HG03520 (cell line): ENCODE measurements around the gene SGPL1.

Experiments used
- ATAC-seq: cut with Tn5 transposase; IDR thresholded peaks from one replicate; pipeline ENCODE4 v1.9.1; 2021; ENCODE audit warnings: mild to moderate bottlenecking, moderate library complexity; ENCODE audit not compliant: unreplicated experiment

The SGPL1 gene

DNA sequence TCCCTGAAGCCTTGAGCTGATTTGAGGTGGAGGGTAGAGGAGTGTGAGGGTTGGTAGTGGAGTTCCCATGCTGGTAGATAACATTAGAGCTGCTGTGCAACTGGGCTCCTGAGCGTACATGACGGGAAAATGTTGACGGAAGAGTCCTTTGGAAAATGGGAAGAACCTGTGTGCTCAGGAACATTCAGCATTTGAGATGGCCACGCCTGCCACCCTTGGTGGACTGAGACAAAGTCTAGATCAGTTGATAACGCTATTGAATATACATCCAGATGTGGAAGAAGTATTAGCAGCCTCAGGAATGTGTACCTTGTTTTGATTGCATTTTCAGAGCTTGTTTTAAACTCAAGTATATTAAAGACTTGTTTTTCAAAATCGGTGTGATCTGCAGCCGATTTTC, 56.5 kb downstream of the SGPL1 start:
- no peak for ATAC-seq

DNA sequence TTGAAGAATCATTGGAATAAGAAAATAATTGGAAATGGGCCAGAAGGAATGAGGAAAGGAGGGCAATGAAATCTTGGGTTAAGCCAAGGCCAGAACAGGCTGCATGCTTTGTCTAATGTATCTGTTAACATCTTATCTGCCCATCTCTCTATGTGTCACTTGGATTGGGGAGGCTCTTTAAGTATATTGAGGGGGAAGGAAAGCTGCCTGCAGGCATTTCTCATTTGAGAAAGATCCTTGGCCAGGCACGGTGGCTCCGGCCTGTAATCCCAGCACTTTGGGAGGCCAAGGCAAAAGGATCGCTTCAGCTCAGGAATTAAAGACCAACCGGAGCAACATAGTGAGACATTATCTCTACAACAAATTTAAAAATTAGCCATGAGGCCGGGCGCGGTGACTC, 58.3 kb downstream of the SGPL1 start:
- ATAC-seq = no peak

DNA sequence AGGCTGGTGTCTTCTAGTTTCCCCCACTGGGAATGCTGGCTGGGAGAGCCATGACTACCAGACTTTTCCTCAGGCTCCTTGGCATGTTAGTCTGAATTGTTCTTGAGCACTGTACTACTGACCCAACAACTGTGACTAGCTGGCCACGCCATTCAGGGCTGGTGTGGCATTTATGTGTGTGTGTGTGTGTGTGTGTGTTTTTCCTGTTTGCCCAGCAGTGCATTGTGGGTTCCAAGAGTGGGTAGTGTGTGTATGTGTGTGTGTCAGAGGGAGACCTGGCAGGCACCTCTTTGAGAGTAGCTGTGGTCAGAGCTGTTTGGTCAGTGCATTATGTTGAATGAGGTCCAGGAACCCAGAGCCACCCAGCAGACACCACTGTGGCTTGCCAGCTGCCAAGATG, 63.5 kb downstream of the SGPL1 start:
- no peak for ATAC-seq

DNA sequence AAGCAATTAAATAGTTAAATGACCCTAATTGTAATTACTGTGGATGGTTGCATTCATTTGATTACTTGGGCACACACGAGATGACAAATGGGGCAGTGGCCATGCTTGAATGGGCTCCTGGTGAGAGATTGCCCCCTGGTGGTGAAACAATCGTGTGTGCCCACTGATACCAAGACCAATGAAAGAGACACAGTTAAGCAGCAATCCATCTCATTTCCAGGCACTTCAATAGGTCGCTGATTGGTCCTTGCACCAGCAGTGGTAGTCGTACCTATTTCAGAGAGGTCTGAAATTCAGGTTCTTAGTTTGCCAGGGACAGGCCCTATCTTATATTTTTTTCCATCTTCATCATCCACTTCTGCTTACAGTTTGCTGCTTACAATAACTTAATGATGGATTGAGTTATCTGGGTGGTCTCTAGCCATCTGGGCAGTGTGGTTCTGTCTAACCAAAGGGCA, 64.4 kb downstream of the SGPL1 start:
- ATAC-seq = no peak

DNA sequence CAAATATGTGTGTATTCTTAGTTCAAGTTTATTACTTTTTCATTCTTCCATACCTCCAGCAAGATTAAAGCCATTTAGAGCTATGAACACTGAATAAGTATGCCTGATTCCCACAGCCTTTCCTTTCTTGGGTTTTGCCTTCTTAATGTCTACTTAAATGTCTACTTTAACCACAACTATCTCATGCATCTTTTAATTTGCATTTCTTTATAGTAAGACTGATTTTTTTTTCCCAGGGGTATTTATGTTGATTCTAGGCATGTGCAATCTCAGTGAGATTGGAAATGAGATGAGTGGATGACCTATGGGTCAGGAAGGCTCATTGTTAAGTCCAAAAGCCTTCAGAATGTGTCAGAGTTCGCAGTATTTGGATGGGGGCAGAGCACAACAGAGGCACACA, 69.0 kb downstream of the SGPL1 start:
- ATAC-seq = no peak

DNA sequence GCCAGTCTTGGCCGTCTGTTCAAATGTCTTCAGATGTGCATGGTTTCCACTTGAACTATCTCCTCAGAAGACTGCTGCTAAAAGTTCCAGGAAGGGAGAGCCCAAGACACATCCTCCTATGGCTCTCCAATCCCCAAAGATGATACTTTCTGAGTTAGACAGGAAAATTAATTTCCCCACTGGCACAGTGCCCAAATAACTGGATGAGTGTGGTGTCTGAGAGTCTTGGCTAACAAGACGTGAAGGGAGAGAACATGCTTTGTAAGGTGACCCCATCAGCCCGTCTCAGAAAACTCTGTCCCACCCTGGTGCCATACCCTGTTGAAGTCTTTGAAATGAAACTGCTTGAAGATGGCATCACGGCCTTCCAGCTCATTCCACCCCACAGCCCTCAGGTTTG, 69.7 kb downstream of the SGPL1 start:
- ATAC-seq = no peak

DNA sequence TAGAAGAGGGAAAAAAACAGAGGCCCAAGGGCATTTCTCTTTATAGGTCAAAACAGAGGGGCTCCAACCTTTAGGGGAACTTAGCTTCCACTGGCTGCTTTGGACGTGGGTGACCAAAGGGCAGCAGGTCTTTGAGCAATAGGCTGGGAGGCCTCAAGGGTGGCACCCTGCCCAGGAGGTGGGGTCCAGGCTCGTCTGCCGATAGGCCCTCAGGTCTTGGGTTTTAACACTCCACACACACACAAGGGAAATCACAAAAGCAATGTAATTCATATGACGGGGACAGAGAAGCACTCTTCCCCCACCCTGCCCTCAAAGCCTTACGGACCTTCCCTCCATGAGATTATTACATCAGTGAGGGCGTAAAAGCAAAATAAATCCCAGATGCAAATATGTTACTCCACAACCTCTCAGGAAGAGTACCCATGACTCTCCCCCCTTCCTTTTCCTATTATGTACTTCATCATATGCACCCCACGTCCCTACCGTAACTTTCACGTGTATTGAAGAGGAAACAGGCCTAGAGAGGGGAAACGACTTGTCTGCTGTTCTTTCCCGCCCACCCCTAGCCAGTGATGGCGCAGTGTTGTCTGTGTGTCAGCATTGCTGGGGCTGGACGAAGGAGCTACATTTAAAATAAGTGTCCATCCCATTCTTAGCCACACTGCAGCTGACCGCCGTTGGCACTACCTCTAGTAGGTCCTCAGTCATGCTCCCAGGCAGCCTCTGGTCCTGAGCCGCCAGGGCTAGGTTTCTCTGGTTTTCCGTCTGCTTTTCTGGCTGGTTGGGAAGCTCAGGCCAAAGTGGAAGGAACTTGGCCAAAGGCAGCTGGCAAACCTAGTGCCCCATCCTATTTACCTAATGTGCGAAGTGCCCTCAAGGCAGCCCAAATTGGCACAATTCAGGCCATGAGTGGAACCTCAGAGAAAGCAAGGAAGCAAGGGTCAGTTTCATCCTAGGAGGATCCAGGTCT, 70.5 kb downstream of the SGPL1 start:
- no peak for ATAC-seq

DNA sequence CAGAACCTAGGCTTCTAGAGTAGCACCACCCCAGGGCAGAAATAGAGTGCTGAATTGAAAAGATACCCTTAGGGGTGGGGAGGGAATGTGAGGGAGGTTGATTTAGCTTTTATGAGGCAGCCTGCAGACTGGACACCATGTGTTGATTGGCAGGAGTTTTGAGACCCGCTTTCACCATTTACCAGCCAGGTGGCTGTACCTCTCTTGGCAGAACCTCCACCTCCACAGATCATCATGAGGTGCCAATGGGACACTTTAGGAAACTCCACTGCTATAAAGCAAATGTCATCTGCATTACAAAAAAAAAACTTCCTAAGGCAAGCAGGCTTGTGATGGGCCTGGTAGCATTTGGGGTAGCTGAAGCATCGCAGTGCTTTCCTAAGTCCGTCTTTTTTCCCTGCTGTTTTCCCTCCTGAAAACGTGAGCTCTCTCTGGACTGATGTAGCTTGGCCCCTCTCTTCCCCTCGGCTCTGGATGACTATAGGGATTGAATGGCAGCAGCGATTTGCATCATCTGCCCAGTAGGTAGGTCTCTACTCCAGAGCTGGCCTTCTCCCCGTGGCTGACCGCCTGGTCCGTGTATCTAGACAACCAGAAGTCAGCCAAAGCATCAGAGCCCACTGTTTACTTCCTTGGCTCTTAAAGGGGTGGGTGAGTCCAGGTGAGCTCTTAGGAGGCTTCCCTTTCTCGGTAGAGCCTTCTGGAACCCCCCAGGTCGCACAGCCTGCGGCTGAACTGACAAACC, 71.3 kb downstream of the SGPL1 start:
- ATAC-seq = no peak

DNA sequence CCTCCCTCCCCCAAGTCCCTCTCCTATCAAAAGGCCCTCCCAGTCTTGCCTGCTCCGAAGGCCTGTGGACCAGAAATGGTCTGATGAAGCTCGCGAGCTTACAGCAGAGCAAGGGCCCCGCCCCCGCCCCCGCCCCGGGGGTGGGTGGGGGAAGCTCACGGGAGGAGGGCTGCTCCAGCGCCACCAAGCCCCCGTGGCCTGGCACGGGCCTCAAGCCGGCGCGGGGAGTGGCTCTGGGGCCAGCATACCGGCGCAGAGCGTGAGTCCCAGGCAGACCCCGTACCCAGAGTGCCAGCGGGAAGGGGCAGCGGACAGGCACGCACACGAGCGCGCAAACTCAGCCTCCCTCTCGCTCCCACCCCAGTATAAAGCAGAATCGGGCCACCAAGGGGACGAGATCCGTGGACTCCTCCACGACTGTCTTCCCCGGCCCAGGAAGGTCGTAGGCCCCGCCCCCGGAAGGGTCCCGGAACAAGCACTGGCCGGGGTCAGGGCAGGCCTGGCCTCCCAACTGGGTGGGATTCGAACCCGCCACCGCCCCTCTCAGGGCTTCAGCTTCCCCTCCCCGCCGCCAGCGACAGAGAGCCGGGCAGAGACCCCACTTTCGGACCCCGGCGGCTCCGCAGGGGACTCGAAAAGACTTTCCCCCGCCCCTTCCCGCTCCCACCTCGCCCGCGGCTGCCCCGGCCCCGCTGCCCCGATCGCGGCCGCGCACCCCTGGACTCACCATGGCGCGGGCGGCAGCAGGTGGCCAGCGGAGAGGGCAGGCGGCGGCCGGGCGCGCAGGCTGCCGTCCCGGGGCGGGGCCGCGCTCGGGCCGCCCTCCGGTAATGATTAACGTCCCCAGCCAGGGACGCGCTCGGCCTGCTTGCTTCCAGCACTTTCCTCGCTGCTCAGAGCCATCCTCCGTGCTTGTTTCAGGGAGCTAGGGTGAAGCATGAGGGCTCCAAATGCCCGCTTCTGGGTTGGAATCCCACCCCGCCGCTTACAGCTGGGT, 72.4 kb downstream of the SGPL1 start, which contains the start of gene PCBD1:
TSS of gene PCBD1 (minus strand) at position 762 of the 997 bp plus-strand sequence. CDS start at position 730, 32 bp downstream.
- no peak for ATAC-seq

DNA sequence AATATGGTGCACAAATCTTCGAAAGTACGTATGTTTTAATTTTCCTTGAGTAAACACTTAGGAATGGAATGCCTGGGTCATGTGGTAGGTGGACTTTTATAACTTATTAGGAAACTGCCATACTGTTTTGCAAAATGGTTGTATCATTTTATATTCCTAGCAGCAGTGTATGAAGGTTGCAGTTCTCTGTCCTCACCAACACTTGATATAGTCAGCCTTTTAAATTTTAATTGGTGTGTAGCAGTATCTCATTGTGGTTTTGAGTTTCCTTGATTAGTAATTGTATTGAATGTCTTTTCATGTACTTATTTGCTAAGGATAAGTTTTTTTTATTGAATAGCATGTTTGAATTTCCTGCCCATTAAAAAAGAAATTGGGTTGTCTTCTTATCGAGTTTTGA, 73.5 kb downstream of the SGPL1 start:
- ATAC-seq = no peak

DNA sequence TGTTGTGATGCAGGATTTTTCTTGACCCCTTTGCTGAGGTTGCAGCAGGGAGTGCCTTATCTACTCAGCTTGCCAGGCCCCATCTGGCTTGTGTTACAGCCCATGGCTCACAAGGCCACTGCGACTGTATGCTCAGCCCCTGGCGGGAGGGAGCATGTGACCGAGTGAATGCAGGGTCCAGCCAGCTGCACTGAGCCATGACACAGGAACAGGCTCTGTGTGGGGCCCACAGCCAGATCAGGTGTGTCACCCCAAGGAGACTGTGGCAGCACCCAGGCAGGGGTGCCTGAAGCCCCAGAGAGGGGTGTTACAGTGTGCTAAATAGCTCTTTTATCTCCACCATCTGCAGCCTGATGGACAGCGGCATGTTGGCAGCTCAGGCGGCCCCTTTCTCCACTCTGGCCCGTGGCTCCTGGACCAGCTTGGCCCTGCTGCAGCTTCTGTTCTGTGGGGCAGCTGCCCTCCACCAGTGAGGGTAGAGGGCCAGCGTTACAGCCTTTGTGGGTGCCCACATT, 75.2 kb downstream of the SGPL1 start:
- no peak for ATAC-seq

DNA sequence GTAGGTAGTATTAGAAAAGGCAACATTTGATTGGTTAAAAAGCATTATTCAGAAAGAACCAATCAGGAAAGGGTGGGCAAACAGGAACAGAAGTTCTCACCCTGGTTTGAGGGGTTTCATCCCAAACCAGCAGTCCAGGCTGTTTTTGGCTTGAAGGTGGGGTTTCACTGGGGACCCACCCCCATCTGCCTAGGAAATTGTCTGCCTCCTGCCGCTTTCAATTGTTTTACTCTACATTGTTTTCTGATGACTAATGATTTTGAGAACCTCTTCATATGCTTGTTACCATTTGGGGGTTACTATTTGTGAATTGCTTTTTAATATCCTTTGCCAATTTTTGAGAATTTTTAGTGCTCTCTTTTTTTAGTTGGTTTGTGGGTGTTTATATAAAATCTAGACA, 75.9 kb downstream of the SGPL1 start:
- no peak for ATAC-seq

DNA sequence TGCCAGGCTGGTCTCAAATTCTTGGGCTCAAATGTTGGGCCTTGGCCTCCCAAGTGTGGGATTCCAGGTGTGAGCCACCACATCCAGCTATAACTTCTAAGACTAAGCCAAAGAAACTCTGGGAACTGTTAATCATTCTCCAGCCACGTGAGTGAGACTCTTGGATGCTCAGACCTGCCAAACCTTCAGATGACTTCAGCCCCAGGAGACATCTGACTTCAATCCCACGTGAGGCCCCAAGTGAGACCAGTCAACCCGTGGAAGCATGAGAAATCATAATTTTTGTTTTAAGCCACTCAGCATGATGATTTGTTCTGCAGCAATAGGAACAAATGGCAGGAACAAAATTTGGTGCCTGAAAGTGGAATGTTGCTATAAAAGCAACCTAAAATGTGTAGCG, 76.9 kb downstream of the SGPL1 start:
- ATAC-seq = no peak

DNA sequence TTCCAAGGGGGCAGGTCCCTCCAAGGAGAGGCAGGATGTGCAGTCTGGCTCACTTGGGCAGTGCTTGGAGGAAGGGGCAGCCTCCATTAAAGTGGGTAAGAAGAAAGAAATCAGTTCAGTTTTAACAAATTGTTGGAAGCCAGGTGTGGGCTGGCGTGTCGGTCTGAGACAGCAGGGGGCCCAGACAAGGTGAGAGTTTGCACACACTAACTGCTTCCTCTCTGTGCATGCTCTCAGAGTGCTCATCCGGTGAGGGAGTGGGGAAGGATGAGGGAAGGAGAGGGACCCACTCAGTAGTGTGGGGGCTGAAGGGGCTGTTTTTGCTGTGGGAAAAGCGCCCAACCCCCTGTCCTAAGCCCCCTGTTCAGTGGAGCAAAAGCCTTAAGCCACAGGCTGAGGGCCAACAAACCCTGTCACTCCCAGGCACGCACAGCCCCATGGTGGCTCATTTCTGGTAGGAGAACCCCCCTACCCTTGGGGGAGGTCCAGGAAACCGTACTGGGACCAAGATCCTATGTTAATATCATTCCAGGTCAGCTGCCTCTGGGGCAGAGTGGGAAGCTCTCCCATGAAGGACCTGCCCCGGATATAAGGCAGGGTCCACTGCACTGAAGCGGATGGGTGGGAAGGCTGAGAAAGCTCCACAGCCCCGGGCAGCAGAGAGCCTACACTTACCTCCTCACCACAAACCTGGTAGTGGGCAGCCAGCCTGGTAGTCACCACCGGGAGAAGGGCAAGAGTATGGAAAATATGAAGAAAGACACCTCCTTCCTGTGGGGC, 77.7 kb downstream of the SGPL1 start:
- ATAC-seq = no peak

DNA sequence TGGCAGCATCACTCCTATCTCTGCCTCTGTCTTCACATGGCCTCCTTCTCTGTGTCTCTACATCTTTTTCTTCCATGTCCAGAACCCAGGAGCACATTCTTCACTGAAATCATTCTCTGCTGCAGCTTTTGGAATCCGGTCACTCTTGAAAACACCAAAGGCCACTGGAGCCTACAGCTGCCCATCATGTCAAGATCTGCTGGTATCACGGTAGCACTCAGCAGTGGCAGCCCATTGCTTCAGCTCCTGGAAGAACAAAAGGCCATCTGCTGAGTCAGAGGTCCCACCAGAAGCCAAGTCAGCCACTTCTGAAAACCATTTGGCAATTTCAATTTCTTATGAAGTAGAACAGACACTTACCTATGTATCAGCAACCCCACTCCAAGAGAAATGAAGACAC, 78.7 kb downstream of the SGPL1 start:
- ATAC-seq = no peak

DNA sequence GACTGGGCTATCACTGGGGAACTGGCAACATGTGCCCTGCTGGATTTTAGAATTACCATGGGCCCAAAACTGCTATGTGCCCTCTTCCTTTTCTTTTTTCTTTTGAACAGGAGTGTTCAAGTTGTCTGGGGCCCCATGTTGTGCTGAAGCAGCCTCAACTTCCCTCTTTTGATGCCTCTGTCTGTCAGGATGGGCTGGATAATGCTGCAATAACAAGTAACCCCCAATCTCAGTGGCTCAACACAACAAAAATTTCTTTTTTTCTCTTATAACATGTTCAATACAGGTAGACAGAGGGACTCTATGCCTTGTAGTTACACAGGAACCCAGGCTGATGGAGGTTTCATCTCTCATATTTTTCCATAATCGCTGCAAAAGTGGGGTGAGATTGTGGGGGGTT, 80.8 kb downstream of the SGPL1 start:
- no peak for ATAC-seq

DNA sequence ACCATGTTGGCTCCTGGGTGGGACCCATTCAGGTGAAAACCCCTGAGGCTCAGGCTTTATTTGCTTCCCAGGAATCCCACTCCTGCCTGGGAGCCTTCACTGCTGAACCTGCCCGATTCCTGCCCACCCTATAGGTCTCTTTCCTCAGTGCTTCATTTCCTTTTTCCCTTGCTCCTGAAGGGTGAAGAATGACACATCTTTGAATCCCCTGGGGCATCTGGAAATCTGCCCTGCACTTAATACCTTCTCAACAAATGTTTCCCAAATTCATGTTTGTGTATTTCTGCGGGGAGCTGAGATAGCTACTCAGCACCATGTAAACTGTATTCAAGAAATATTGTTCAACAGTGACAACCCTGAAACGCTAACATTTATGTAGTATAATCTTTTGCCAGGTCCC, 82.9 kb downstream of the SGPL1 start:
- no peak for ATAC-seq

DNA sequence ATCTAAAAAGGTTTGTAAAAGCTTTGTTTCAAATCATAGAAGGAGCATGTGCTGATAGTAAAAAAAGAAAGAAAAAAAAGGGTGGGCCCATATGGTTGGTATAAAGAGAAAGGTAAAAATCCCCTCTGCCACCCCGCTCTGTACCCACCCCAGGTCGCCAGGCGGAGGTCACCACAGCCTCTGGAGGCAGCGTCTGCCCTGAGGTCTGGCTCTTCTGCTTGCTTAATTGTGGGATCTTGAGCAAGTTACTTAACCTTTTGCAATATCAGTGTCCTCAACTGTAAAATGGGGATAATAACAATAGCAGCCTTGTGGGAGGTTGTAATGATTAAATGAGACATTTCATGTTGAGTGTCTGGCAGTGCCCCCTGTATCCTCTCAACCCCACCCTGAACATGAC, 83.3 kb downstream of the SGPL1 start:
- ATAC-seq = no peak

DNA sequence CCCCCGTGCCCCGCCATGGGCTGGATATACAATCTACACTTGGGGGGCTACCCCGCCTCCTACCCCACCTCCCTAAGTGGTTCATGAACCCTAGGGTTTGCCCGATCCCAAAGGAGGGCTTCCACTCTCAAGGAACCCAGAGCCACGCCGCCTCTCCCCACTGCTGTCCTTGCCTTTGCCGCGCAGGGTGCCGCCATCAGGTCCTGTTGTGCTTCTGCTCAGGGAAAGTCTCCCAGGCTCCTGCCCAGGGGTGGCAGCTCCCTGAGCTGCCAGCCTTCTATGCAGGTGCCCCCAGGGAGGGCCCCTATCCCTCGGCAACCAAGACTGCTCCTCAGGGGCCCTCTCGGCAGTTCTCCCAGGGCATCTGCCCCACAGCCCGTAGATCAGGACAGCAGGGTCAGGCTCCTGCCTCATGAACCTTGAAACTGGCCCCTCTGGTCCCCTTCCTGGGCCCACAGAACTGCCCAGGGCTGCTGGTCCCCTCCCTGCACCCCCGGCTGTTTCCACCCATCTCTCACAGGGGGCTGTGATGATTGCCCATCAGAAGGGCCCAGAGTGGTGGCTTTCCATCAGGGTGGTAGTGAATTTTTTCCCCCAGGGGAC, 85.6 kb downstream of the SGPL1 start:
- ATAC-seq = no peak
